Stimulated activated CD4-positive, alpha-beta T cell treated with anti-CD3 and anti-CD28 coated beads, Interleukin-15, amount 100 ng/mL, for 48 hours (primary cell): ENCODE measurements around the gene GIMAP4.
"Not testable (repeated sequence)": the region's sequence is repeated elsewhere in the genome, so short reads cannot be mapped to it uniquely, and the experiment has no call there.

Experiments used
- DNase-seq, 2 donors: peaks; one replicate each; pipeline ENCODE4 v3.0.0-alpha.2; 2020; ENCODE audit warnings: low read depth in 2 of 2

The GIMAP4 gene

DNA sequence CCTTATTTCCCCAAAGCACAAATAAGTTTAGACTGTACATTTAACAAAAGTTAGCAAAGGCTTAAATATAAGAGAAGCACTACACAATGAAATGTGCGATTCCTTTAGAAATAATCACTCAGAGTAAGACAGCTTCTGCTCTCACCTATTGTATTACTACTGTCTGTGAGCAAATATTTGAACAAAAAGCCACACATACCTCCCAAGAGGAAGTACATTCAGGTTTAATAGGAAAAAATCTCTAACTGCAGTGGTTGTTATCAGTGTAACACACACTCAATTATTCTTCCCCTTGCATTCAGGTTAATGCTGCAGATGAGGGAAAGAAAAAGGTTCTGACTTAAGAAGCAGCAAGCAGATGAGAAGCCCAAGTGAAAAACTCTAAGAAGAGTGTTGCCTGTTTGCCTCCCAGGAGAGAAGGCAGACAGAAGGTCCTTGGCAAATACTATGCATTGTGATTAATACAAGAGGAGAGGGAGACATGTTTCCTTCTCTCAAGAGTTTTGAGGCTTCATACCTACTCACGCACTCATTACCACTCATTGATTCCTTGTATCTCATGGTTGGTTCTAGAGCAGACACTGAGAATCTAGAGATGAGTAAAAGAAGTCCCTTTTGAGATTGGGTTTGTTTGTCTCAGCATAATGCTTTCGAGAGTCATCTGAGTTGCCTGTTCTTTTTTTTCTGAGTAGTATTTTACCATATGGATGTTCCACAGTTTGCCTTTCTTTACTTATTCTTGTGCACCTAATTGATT lies 13.6 kb downstream of the GIMAP4 start:
- DNase-seq: no peak

DNA sequence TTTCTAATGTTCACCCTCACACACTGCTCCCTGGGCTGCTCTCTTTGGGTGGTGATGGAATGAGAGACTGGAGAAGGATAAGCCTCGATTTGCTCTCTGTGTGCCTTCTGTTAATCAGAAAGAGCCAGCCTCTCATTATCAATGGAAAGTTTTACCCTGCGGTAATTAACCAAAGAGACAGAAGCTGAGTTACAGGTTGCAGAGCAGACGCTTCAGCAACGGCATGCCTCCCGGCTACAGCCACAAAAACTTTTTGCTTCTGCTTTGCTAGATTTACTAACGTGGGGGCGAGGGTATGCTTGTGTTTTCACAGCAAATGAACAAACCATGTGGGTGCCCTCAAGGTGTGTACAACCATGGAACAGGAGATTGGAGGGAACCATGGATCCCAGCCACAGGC lies 18.0 kb downstream of the GIMAP4 start:
- no peak for DNase-seq

DNA sequence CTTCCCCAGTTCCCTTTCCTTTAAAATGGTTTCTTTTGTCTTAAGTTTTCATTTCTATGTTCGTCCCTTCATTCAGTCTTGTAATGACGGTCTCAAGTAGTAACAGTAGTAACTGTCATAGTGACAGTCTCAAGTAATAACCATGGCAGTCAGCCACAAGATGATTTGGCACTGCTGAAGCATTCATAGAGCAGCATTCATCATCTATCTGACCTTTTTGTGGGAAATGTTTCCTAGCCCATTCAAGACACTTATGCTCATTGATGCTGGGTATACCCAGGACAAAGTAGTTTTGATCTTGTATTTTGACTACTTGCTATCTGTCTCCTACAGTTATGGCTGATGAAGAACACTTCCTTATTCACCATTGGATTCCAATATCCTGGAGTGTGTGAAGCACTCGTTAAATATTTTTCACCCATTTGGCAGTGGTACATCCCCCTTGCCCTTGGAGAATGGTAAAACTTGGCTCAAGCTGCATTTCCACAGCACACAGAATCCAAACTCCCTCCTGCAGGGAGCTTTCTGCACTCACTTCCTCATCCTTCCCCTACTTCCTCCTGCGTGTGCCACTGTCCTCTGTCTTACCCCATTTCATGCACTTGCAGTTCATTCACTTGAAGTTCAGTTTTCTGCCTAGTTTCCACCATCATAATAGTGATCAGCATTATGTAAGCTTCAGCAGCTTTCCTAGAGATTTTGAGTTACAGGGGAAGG lies 19.0 kb downstream of the GIMAP4 start:
- DNase-seq: no peak

DNA sequence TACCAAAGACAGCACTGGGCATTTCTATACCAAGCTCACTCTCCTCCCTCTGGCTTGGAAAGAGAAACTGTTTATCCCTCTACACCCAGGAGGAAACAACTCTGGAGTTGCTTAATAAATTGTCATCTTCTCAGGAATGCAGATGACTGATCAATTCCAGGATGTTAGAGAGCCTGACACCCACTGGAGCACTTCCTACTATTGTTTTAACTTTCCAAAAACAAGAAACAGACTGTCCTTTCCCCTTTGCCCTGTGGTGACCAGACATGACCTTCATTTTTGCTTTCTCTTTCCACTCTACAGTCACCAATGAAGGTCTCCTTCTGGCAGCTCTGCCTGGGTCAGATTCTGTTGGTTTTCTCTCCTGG lies 19.6 kb downstream of the GIMAP4 start:
- no peak for DNase-seq

DNA sequence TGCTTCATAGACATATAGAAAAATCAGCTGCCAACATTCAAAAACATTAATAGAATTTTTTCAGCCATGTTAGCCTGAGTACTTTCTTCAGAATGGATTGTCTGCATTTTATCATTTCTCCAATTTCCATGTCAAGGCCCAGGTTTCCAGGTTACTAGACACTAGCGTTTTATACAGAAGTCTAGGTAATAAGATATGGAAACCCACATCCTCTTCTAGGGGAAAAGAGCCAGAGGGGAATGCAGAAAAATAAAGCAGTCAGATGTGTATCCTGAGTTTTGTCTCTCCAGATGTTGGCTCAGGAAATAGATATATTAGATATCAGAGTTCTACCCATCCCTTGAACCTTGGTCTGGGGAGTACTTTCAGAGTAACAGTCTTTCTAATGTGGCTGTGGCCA lies 20.4 kb downstream of the GIMAP4 start:
- no peak for DNase-seq

DNA sequence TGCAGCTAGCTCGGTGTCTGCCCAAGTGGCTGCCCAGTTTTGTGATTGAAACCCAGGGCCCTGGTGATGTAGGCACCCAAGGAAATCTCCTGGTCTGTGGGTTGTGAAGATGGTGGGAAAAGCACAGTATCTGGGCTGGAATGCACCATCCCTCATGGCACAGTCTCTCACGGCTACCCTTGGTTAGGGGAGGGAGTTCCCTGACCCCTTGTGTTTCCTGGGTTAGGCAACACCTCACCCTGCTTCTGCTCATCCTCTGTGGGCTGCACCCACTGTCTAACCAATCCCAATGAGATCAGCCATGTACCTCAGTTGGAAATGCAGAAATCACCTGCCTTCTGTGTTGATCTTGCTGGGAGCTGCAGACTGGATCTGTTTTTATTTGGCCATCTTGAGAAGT lies 27.6 kb downstream of the GIMAP4 start:
- DNase-seq: no peak

DNA sequence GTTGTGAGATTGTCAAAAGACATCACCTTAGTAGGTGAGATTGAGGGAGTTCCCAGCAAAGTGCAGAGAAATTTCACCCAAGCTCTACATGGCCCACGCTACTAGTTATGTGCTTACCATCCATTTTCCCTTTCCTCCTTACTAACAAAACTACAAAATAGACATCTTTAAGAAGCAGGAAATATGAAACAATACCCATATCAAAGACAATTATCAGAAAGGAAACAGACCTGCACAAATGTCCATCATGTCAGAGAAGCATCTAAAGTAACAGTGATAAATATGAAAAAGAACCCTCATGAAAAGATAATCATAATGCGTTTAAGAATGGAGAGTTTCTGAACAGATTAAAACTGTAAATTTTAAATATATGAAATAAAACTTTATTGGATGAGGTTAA lies 28.2 kb downstream of the GIMAP4 start:
- DNase-seq: no peak

DNA sequence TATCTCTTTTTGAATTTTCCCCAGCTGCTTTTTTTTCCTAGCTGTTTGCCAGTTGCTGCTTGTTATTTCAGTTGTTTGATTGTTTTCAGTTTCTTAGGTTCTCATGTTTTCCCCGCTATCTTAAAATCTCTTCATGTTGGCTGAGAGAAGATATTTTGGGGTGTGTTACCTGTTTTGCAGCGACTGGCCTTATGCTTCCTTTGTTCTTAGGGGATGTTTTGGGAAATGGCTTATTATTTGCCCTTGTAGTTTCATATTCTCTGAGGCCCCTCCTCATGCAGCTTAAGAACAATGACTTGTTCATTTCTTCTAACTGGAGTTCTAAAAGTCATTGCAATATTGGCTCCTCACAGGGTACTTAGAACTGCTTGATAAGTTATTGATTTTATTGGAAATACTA lies 36.4 kb downstream of the GIMAP4 start:
- DNase-seq: not testable (repeated sequence)

DNA sequence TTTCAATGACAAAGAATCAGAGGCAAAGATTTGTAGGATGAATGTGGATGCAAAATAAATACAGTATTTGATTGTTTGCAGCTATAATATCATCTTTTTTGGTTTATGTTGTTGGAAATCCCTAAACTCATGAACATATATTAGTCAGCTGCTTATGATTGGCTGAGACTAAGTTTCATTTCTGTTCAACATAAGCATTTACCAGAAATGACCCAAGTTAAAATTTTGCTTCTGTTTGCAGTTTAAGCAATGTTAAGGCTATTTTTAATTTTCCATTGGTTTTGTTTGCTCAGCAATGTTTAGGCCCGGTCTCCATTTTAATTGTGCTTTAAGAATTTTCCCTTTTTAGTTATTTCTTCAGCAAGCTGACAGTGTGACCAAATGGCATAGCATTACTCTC lies 43.0 kb downstream of the GIMAP4 start:
- no peak for DNase-seq

DNA sequence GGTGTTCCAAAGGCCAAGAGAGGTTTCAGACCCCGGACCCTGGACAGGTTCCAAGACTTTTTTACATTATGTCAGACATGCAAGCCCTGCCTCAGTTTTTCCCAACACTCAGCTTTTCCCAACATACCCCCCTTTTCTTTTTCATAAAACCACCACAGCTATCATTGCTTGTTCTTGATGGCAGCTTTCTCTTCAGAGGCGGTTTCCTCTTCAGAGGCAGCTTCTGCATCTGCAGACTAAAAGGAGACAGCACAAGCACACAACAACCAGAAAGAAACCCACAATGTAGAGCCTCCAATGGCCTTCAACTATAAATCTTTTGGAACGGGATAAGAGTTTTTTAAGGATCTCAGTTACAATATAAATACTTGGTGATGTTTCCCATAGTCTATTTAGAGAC lies 45.7 kb downstream of the GIMAP4 start:
- DNase-seq: no peak

DNA sequence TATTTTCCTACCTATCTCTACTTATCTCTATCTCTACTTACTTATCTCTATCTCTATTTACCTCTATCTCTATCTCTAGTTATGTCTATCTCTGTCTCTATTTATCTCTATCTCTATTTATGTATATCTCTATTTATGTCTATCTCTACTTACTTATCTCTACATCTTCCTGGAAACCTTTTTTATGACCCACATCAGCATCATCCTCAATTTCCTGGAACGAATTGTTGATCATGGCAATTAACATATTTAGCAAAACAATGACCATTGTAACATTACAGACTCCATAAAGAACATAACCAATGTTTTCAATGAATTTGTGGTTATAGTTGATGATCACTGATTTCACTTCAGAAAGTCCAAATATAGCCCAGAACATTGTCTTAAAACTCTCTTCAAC lies 46.7 kb downstream of the GIMAP4 start:
- DNase-seq: no peak

DNA sequence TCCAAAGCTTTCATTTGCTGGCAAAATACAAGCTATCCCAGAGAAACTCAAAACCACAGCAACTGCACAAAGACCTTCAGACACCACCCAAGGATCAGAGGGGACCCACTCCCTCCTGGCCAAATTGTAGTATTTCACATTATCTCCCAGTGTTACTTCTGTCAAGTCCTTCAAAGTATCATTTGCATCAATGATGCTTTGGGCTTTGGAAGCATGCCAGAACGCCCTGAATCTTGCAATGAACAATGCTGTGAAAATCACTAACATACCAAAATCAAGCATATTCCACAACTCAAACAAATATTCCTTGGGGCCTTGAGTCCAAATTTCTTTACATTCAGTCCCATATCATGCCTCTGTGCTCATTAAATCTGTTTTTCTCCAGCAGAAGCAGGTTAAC lies 47.2 kb downstream of the GIMAP4 start:
- not testable (repeated sequence) for DNase-seq

DNA sequence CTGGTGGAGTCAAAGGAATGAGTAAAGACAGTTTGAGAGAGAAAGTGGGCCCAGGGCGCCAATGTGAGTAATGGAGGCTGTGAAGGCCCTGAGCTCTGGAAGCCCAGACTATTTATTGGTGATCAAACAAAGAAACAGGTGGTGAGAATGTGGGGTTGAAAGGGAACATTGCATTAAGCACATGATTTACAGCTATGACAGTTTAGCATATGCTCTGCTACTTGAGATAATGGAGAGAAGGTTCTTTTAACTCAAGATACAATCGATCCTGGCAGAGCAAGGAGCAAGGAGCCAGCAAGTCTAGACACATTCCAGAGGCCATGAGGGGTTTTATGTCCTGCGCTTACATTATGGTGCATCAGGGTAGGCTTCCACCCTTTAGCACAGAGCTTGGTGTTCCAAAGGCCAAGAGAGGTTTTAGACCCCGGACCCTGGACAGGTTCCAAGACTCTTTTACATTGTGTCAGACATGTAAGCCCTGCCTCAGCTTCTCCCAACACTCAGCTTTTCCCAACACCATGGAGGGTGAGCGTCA lies 48.1 kb downstream of the GIMAP4 start:
- not testable (repeated sequence) for DNase-seq

DNA sequence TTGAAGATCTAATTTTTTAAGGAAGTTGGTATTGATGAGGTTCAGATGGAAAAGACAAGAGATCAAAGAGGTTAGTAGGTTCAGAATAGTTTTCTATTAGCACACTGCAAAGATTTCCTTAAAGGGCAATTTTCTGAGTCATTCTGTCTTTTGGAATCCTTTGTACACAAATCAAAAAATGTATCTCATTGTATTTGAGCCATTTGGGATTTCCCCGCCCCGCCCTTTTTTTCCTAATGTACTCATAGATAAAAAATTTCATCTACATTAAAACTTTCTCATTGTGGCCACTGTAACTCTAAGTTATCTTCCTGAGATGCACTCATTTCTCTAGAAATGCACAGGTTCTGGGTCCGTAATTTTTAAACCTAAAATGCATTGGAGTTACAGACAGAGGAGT lies 52.9 kb downstream of the GIMAP4 start:
- DNase-seq: no peak

DNA sequence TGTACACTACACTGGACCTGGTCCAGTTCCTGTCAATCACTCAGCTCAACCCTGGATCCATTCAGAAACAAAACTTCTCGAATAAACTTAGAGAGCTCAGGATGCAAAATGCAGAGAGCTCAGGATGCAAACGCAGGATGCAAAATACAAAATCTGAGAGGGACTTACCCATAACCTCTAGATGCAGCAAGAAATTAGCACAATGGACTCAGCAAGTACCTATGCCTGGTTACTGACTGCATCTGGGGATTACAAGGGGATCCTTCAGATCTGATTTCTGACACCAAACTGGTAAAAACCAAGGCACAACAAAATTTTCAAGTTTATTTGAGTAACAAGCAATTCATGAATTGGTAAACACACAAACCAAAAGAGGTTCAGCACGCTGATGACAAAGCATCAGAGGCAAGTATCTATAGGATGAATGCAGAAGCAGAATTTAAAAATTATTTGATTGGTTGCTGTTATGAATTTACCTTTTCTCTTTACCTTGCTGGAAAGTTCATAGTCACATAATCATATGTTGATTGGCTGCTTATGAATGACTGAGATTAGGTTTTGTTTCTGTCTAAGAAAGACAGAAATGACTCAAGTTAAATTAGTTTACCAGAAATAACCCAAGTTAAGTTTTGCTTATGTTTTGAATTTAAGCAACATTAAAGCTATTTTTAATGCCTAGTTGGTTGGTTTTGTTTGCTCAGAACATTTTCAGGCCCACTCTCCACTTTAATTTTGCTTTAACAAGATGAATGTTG lies 53.6 kb downstream of the GIMAP4 start:
- no peak for DNase-seq

DNA sequence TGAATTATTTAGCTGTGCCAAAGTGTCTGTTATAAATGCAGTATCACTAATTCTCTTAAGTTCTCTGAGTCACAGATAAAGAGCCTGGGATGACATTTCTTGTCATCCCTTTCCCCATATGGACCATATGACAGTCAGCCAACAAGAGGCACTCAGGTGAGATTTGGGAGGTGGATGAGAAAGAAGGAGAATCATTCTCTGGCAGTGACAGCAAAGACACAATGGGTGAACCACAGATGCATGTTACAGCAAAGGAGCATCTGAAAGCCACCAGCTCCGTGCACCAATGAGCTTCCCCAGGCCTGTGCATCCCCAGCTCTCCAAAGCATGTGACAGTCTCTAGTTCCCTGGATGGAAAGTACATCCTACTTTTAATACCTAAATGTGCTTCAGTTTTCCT lies 54.2 kb downstream of the GIMAP4 start:
- DNase-seq: no peak
